H9 (cell line): ENCODE data around the gene PLSCR4. TPM values are rescaled to one million over a fixed set of nuclear protein-coding genes. Genes with fewer than 3 reads are reported as not detected.

ENCODE experiments used
- DNase-seq: peaks from one replicate; pipeline ENCODE4 v3.0.0-alpha.2; 2017
- H2AFZ ChIP-seq: one replicate; pipeline ENCODE4 v1.6.1; 2013; ENCODE audit warnings: mild to moderate bottlenecking, low read length, control low read depth, moderate library complexity
- H2AK5ac ChIP-seq: 2 replicates; pipeline ENCODE4 v1.6.1; 2013; ENCODE audit warnings: low read length, control low read depth, mixed read lengths; ENCODE audit not compliant: insufficient read length
- H2BK120ac ChIP-seq: one replicate; pipeline ENCODE4 v1.6.1; 2013; ENCODE audit warnings: low read depth, mild to moderate bottlenecking, low read length, control low read depth, inconsistent platforms; ENCODE audit not compliant: poor library complexity, severe bottlenecking
- H2BK12ac ChIP-seq: 2 replicates; pipeline ENCODE4 v1.6.1; 2013; ENCODE audit warnings: low read length, control low read depth, mixed read lengths, low read depth; ENCODE audit not compliant: insufficient read length
- H2BK15ac ChIP-seq: 2 replicates; pipeline ENCODE4 v1.6.1; 2013; ENCODE audit warnings: low read depth, low read length, control low read depth
- H2BK20ac ChIP-seq: one replicate; pipeline ENCODE4 v1.6.1; 2013; ENCODE audit warnings: low read depth, mild to moderate bottlenecking, low read length, control low read depth, inconsistent platforms; ENCODE audit not compliant: poor library complexity, severe bottlenecking
- H2BK5ac ChIP-seq: 2 replicates; pipeline ENCODE4 v1.6.1; 2013; ENCODE audit warnings: low read length, control low read depth, mixed read lengths; ENCODE audit not compliant: insufficient read length
- H3K14ac ChIP-seq: 2 replicates; pipeline ENCODE4 v1.6.1; 2013; ENCODE audit warnings: low read length, control low read depth; ENCODE audit not compliant: insufficient read depth
- H3K18ac ChIP-seq: 2 replicates; pipeline ENCODE4 v1.6.1; 2013; ENCODE audit warnings: low read depth, mild to moderate bottlenecking, mixed read lengths, low read length, control low read depth; ENCODE audit not compliant: insufficient read length
- H3K23ac ChIP-seq: 2 replicates; pipeline ENCODE4 v1.6.1; 2013; ENCODE audit warnings: low read length, control low read depth, mixed read lengths, low read depth; ENCODE audit not compliant: insufficient read length
- H3K23me2 ChIP-seq: 2 replicates; pipeline ENCODE4 v1.6.1; 2013; ENCODE audit warnings: low read depth, mild to moderate bottlenecking, mixed read lengths, low read length, control low read depth; ENCODE audit not compliant: insufficient read length, poor library complexity, severe bottlenecking
- H3K27ac ChIP-seq: 2 replicates; pipeline ENCODE4 v1.5.1; 2013; ENCODE audit warnings: low read length, control low read depth, mixed read lengths, low read depth; ENCODE audit not compliant: insufficient read length
- H3K27me3 ChIP-seq: 2 replicates; pipeline ENCODE4 v1.6.1; 2013; ENCODE audit warnings: low read length, control low read depth, inconsistent platforms; ENCODE audit not compliant: insufficient read depth
- H3K4ac ChIP-seq: 2 replicates; pipeline ENCODE4 v1.6.1; 2013; ENCODE audit warnings: low read depth, mild to moderate bottlenecking, control low read depth, inconsistent platforms, low read length, moderate library complexity
- H3K4me1 ChIP-seq: 2 replicates; pipeline ENCODE4 v1.6.1; 2013; ENCODE audit warnings: low read length, control low read depth, inconsistent platforms; ENCODE audit not compliant: insufficient read depth
- H3K4me2 ChIP-seq: 2 replicates; pipeline ENCODE4 v1.6.1; 2013; ENCODE audit warnings: low read length, control low read depth, mixed read lengths; ENCODE audit not compliant: insufficient read length, insufficient read depth
- H3K56ac ChIP-seq: 2 replicates; pipeline ENCODE4 v1.6.1; 2013; ENCODE audit warnings: low read depth, mild to moderate bottlenecking, mixed read lengths, low read length, control low read depth; ENCODE audit not compliant: insufficient read length
- H3K79me1 ChIP-seq: 2 replicates; pipeline ENCODE4 v1.6.1; 2013; ENCODE audit warnings: low read depth, mild to moderate bottlenecking, moderate library complexity, low read length, control low read depth, inconsistent platforms; ENCODE audit not compliant: insufficient read depth, poor library complexity, severe bottlenecking
- H3K79me2 ChIP-seq: 2 replicates; pipeline ENCODE4 v1.6.1; 2013; ENCODE audit warnings: low read length, control low read depth, inconsistent platforms; ENCODE audit not compliant: insufficient read depth
- H3K9ac ChIP-seq: 2 replicates; pipeline ENCODE4 v1.6.1; 2013; ENCODE audit warnings: low read length, control low read depth, mixed read lengths; ENCODE audit not compliant: insufficient read length; ENCODE audit errors: extremely low read depth
- H3K9me3 ChIP-seq: one replicate; pipeline ENCODE4 v1.6.1; 2013; ENCODE audit warnings: low read depth, low read length, inconsistent platforms; ENCODE audit not compliant: control insufficient read depth
- H3T11ph ChIP-seq: one replicate; pipeline ENCODE4 v1.6.1; 2013; ENCODE audit warnings: mild to moderate bottlenecking, low read length, control low read depth, inconsistent platforms
- H4K20me1 ChIP-seq: one replicate; pipeline ENCODE4 v1.6.1; 2013; ENCODE audit not compliant: control insufficient read depth, insufficient read length, insufficient read depth
- H4K5ac ChIP-seq: 2 replicates; pipeline ENCODE4 v1.6.1; 2013; ENCODE audit warnings: low read depth, mild to moderate bottlenecking, mixed read lengths, low read length, control low read depth; ENCODE audit not compliant: insufficient read length
- H4K8ac ChIP-seq: replicated peaks from 2 replicates; pipeline ENCODE4 v1.6.1; 2013; ENCODE audit warnings: low read length, control low read depth, mixed read lengths, low read depth; ENCODE audit not compliant: insufficient read length
- H4K91ac ChIP-seq: 2 replicates; pipeline ENCODE4 v1.6.1; 2013; ENCODE audit warnings: low read depth, mild to moderate bottlenecking, moderate library complexity, mixed read lengths, low read length, control low read depth; ENCODE audit not compliant: insufficient read length
- H3K27ac Mint-ChIP-seq, 3 experiments: 2 replicates in 2 of 3; 3 replicates in 1 of 3; pipeline ENCODE4 v1.8.0; 2020 to 2021; ENCODE audit warnings: mixed read lengths in 3 of 3, mild to moderate bottlenecking in 1 of 3, moderate library complexity in 1 of 3
- H3K27me3 Mint-ChIP-seq: 2 replicates; pipeline ENCODE4 v1.8.0; 2021; ENCODE audit warnings: low read depth, mild to moderate bottlenecking, moderate library complexity, mixed read lengths
- H3K36me3 Mint-ChIP-seq, 3 experiments: 2 replicates in 2 of 3; 3 replicates in 1 of 3; pipeline ENCODE4 v1.8.0; 2020 to 2021; ENCODE audit warnings: low read depth in 3 of 3, mixed read lengths in 3 of 3; ENCODE audit not compliant: insufficient read depth in 1 of 3
- H3K4me1 Mint-ChIP-seq, 2 experiments: 2 replicates each; pipeline ENCODE4 v1.8.0; 2020; ENCODE audit warnings: mixed read lengths in 2 of 2
- H3K4me3 Mint-ChIP-seq, 2 experiments: 2 replicates in 1 of 2; 3 replicates in 1 of 2; pipeline ENCODE4 v1.8.0; 2020 to 2021; ENCODE audit warnings: mild to moderate bottlenecking in 2 of 2, mixed read lengths in 2 of 2, moderate library complexity in 1 of 2
- H3K9me3 Mint-ChIP-seq, 2 experiments: 2 replicates in 1 of 2; 3 replicates in 1 of 2; pipeline ENCODE4 v1.8.0; 2020; ENCODE audit warnings: mild to moderate bottlenecking in 2 of 2, mixed read lengths in 2 of 2, moderate library complexity in 1 of 2
- WGBS: extraction: QIAGEN DNeasy Blood & Tissue Kit; methylation state at CpG from one replicate; pipeline ENCODE4 v1.1.7; 2013; ENCODE audit warnings: missing lambda C conversion rate, low lambda C conversion rate, mixed read lengths; ENCODE audit not compliant: insufficient read length; ENCODE audit errors: extremely low coverage; 5-methylcytosine and 5-hydroxymethylcytosine counted together
- total RNA-seq: library from RNA; stranded (reverse); gene quantifications from 2 replicates; pipeline ENCODE4 v1.2.1, GENCODE V29; 2021
- TF ChIP-seq, protein P1 (sequence below): fragments of 200-600 bp; sonication (generic); conservative IDR thresholded peaks from 3 replicates; pipeline ENCODE4 v1.8.0; 2021; ENCODE audit warnings: antibody characterized with exemption, mild to moderate bottlenecking

PLSCR4 gene
- total RNA-seq, 1 experiment from 2014 or later, result 1.2 TPM

DNA sequence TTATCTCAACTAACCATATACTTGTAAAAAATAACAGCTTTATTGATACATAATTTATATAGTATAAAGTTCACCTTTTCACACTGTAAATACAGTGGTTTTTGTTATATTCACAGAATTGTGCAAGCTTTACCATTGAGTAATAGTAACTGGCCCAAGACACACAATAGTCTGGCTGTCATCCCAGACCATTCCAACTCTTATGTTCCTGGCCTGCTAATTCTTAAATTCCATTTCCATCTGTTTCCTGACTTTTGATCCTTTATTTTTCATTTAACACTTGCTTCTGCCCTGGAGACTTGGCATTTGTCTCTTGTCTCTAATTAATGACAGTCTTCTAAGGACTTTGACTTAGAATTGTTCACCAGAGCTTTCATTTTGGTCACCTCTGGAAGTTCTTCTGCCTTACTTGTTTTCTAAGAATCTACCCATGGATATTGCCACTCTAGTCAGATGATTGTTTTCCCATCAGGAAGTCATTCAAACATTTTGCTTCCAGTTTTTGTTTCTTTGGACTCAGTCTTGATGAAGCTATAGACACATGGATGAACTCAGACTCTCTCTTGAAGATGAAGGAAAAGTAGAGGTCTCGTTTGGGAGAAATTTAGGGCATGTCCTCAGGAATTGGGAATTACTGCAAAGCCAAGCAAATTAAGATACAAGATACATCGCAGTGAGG, 27.2 kb upstream of the PLSCR4 start:
- no peaks in the 10 kb centered on the region for H3K27me3 Mint-ChIP-seq
- H3K9me3 ChIP-seq, result no peaks in the 10 kb centered on the region
- no peak overlapping the region for H3K4ac ChIP-seq
- no peaks in the 10 kb centered on the region for H3K36me3 Mint-ChIP-seq
- H3K23me2 ChIP-seq, result no peaks in the 10 kb centered on the region
- no peaks in the 10 kb centered on the region for H3K9me3 Mint-ChIP-seq
- H3K9ac ChIP-seq, result no peak overlapping the region
- H4K5ac ChIP-seq, result no peak overlapping the region
- no peak overlapping the region for H2BK5ac ChIP-seq
- no peak overlapping the region for H2BK15ac ChIP-seq
- no peak overlapping the region for H3K27ac ChIP-seq
- no peaks in the 10 kb centered on the region for H3K79me2 ChIP-seq
- H3K27ac Mint-ChIP-seq, result no peak overlapping the region
- H2AFZ ChIP-seq, result no peak overlapping the region
- H3K4me1 ChIP-seq, result no peaks in the 10 kb centered on the region
- H3K4me3 Mint-ChIP-seq, result no peak overlapping the region
- no peak overlapping the region for H3K18ac ChIP-seq
- H4K8ac ChIP-seq, result no peak overlapping the region
- H3K79me1 ChIP-seq, result no peaks in the 10 kb centered on the region
- H2BK20ac ChIP-seq, result no peak overlapping the region
- DNase-seq, result no peak
- H3K27me3 ChIP-seq, result no peaks in the 10 kb centered on the region
- no peak overlapping the region for H2AK5ac ChIP-seq
- no peak overlapping the region for H3K4me2 ChIP-seq
- no peak overlapping the region for H2BK120ac ChIP-seq
- no peak overlapping the region for H3K23ac ChIP-seq
- no peak overlapping the region for H3K14ac ChIP-seq
- H3K56ac ChIP-seq, result no peak overlapping the region
- peaks cover 5% of the 10 kb centered on the region in 2 experiments; a peak in 3 of 4 replicates for H3K4me1 Mint-ChIP-seq
- TF ChIP-seq, protein P1, sequence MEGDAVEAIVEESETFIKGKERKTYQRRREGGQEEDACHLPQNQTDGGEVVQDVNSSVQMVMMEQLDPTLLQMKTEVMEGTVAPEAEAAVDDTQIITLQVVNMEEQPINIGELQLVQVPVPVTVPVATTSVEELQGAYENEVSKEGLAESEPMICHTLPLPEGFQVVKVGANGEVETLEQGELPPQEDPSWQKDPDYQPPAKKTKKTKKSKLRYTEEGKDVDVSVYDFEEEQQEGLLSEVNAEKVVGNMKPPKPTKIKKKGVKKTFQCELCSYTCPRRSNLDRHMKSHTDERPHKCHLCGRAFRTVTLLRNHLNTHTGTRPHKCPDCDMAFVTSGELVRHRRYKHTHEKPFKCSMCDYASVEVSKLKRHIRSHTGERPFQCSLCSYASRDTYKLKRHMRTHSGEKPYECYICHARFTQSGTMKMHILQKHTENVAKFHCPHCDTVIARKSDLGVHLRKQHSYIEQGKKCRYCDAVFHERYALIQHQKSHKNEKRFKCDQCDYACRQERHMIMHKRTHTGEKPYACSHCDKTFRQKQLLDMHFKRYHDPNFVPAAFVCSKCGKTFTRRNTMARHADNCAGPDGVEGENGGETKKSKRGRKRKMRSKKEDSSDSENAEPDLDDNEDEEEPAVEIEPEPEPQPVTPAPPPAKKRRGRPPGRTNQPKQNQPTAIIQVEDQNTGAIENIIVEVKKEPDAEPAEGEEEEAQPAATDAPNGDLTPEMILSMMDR, result no peak
- no peak overlapping the region for H2BK12ac ChIP-seq
- H4K20me1 ChIP-seq, result no peaks in the 10 kb centered on the region
- no peak overlapping the region for H4K91ac ChIP-seq
- WGBS, result no CpG with 5 or more reads among the region's 2 CpGs
- H3T11ph ChIP-seq, result no peak overlapping the region
